HepG2 (cell line): ENCODE results near the gene EGR4. TPM values are rescaled to one million over a fixed set of nuclear protein-coding genes. Genes with fewer than 3 reads are reported as not detected.

Source experiments
- ATAC-seq: fragments of 200-7000 bp; cut with Tn5 transposase; 3 replicates; pipeline ENCODE4 v1.9.1; 2020; ENCODE audit warnings: mild to moderate bottlenecking, moderate library complexity
- BruUV-seq: library from RNA; stranded (reverse); fragments of 400-500 nt; replicated peaks from 2 replicates; lab custom pipeline; 2021; lab: Mats Ljungman, UMichigan
- CTCF ChIA-PET: fragments of 300-600 bp; formaldehyde crosslinking; extraction: SDS; loops from one replicate; lab custom pipeline; 2021; ENCODE audit warnings: low total read pairs, inconsistent platforms, low intra/inter-chr PET ratio; lab: Yijun Ruan, JAX
- POLR2A ChIA-PET: fragments of 350-600 bp; sonication (Branson Sonifier 250); formaldehyde crosslinking; loops from one replicate; lab custom pipeline; 2020; ENCODE audit warnings: antibody characterized with exemption, inconsistent platforms; lab: Yijun Ruan, JAX
- DNase-seq: peaks from one replicate; pipeline ENCODE4 v3.0.0-alpha.2; 2015; ENCODE audit warnings: low spot score
- FAIRE-seq: peaks from 3 replicates; lab custom pipeline; 2011; peaks lifted over from hg19 to GRCh38; lab: Jason Lieb, UNC
- H2AFZ ChIP-seq: one replicate; pipeline ENCODE4 v1.6.1; 2011; ENCODE audit warnings: low read length, inconsistent platforms
- H3K27ac ChIP-seq: fragments of 300-600 bp; 3 replicates; pipeline ENCODE4 v1.8.0; 2011; ENCODE audit warnings: mixed run types, mild to moderate bottlenecking, mixed read lengths, low read length, inconsistent platforms; ENCODE audit not compliant: insufficient read depth; ENCODE audit errors: extremely low read length
- H3K27me3 ChIP-seq, 2 experiments: fragments of 200-600 bp in 1 of 2; 2 replicates in 1 of 2; 3 replicates in 1 of 2; pipeline versions ENCODE4 v1.6.0 to v1.8.0; 2011; ENCODE audit warnings: low read length in 2 of 2, mild to moderate bottlenecking in 2 of 2, moderate library complexity in 2 of 2, inconsistent platforms in 1 of 2; ENCODE audit not compliant: insufficient read depth in 2 of 2, control insufficient read depth in 1 of 2
- H3K36me3 ChIP-seq, 2 experiments: fragments of 200-600 bp in 1 of 2; replicated peaks in 1 of 2; 2 replicates in 1 of 2; 3 replicates in 1 of 2; pipeline versions ENCODE4 v1.5.1 to v1.8.0; 2011; ENCODE audit warnings: low read length in 2 of 2, inconsistent platforms in 1 of 2; ENCODE audit not compliant: insufficient read depth in 2 of 2, control insufficient read depth in 1 of 2
- H3K4me1 ChIP-seq: 2 replicates; pipeline ENCODE4 v1.5.1; 2012; ENCODE audit warnings: low read length, inconsistent platforms; ENCODE audit not compliant: insufficient read depth
- H3K4me2 ChIP-seq: 2 replicates; pipeline ENCODE4 v1.6.0; 2011; ENCODE audit warnings: low read depth, low read length, inconsistent platforms
- H3K4me3 ChIP-seq, 3 experiments: fragments of 200-600 bp in 1 of 3; sonication (generic), shearing (Covaris generic) in 1 of 3; replicated peaks in 1 of 3; 2 replicates each; pipeline ENCODE4 v1.5.1; 2011 to 2016; ENCODE audit warnings: low read length in 3 of 3, inconsistent platforms in 2 of 3, low read depth in 2 of 3, mild to moderate bottlenecking in 2 of 3, control low read depth in 1 of 3, mixed read lengths in 1 of 3; ENCODE audit not compliant: insufficient read depth in 1 of 3
- H3K79me2 ChIP-seq: one replicate; pipeline ENCODE4 v1.6.1; 2011; ENCODE audit warnings: low read length, inconsistent platforms; ENCODE audit not compliant: insufficient read depth
- H3K9ac ChIP-seq: 2 replicates; pipeline ENCODE4 v1.6.0; 2011; ENCODE audit warnings: mild to moderate bottlenecking, low read depth, low read length, inconsistent platforms; ENCODE audit not compliant: insufficient read depth
- H3K9me3 ChIP-seq: 2 replicates; pipeline ENCODE4 v1.5.1; 2012; ENCODE audit warnings: mild to moderate bottlenecking, low read length
- H4K20me1 ChIP-seq: 2 replicates; pipeline ENCODE4 v1.6.0; 2011; ENCODE audit warnings: inconsistent platforms, mild to moderate bottlenecking, low read length, moderate library complexity; ENCODE audit not compliant: insufficient read depth
- ATAD3A ChIP-seq: sonication (generic); formaldehyde crosslinking; IDR thresholded peaks from 2 replicates; pipeline ENCODE4 v1.4.0; 2020; ENCODE audit warnings: missing genetic modification reagents
- HINFP ChIP-seq: sonication (generic); formaldehyde crosslinking; IDR thresholded peaks from 2 replicates; pipeline ENCODE4 v1.4.0; 2020; ENCODE audit warnings: low read depth, mild to moderate bottlenecking, missing genetic modification reagents
- HOXA3 ChIP-seq: sonication (generic); formaldehyde crosslinking; IDR thresholded peaks from 2 replicates; pipeline ENCODE4 v1.5.0; 2020; ENCODE audit warnings: missing genetic modification reagents
- KAT8 ChIP-seq: IDR thresholded peaks from 2 replicates; pipeline ENCODE4 v1.6.1; 2016; ENCODE audit warnings: missing genetic modification reagents, missing compliant biosample characterization
- MED8 ChIP-seq: sonication (generic); formaldehyde crosslinking; IDR thresholded peaks from 2 replicates; pipeline ENCODE4 v1.8.1; 2023; ENCODE audit warnings: mild to moderate bottlenecking, missing genetic modification reagents; ENCODE audit not compliant: insufficient replicate concordance
- NR1H2 ChIP-seq: sonication (generic); formaldehyde crosslinking; IDR thresholded peaks from 2 replicates; pipeline ENCODE4 v1.8.1; 2022; ENCODE audit warnings: low read depth, missing genetic modification reagents, borderline replicate concordance
- ZFP36 ChIP-seq: fragments of 150-350 bp; IDR thresholded peaks from 2 replicates; pipeline ENCODE4 v1.6.1; 2018; ENCODE audit warnings: borderline replicate concordance, low read length, low read depth; ENCODE audit not compliant: partially characterized antibody
- ZNF33A ChIP-seq: sonication (generic); formaldehyde crosslinking; IDR thresholded peaks from 2 replicates; pipeline ENCODE4 v1.5.1; 2020; ENCODE audit warnings: missing genetic modification reagents, mild to moderate bottlenecking, moderate library complexity, borderline replicate concordance
- ZNF616 ChIP-seq: sonication (generic); formaldehyde crosslinking; IDR thresholded peaks from 2 replicates; pipeline ENCODE4 v1.5.0; 2020; ENCODE audit warnings: low read depth, mild to moderate bottlenecking, missing genetic modification reagents
- ZNF747 ChIP-seq: sonication (generic); formaldehyde crosslinking; IDR thresholded peaks from 2 replicates; pipeline ENCODE4 v1.8.1; 2023; ENCODE audit warnings: missing genetic modification reagents, mild to moderate bottlenecking, borderline replicate concordance
- WGBS: methylation state at CpG from one replicate; pipeline ENCODE4 v1.1.6; 2017; ENCODE audit warnings: low lambda C conversion rate; 5-methylcytosine and 5-hydroxymethylcytosine counted together
- in situ Hi-C: cut with HindIII; loops from 2 replicates; pipeline ENCODE4 v1.10.0; 2017; ENCODE audit warnings: low pct_unique_long_range_greater_than_20kb; ENCODE audit not compliant: extremely low pct_ligation_motif_present
- intact Hi-C: fragments of 100-400 bp; cut with micrococcal nuclease; formaldehyde crosslinking; loops from one replicate; pipeline ENCODE4 v1.10.0; 2022; ENCODE audit not compliant: unreplicated experiment
- polyA plus RNA-seq, 8 experiments: library from polyadenylated mRNA; depleted of rRNA in 3 of 8; stranded (reverse) in 7 of 8; unstranded in 1 of 8; fragments of >200 nt; fragmentation: Illumina TruSeq in 4 of 8; extraction: Trizol in 4 of 8; gene quantifications; 2 replicates each; pipeline versions ENCODE4 v1.2.1 to v1.2.3, GENCODE V29; 2011 to 2016; ENCODE audit warnings: low read depth in 4 of 8, missing spikeins in 1 of 8, mixed read lengths in 1 of 8; ENCODE audit not compliant: insufficient read depth in 1 of 8
- total RNA-seq, 5 experiments: library from RNA; depleted of rRNA; stranded (reverse); fragments of >200 nt; fragmentation: Illumina TruSeq; extraction: Trizol; gene quantifications; 2 replicates each; pipeline ENCODE4 v1.2.3, GENCODE V29; 2016; ENCODE audit warnings: low read depth in 1 of 5

The EGR4 gene
- total and polyA plus RNA-seq, 2 of the 13 experiments (the other 11 are each of a cell fraction or from before 2014, with no cell fraction given): not detected

GRCh38 chr2:73257021-73257420 is 36.3 kb downstream of the EGR4 start:
- Histone ChIP-seq H3K4me2 (no peak overlapping the region), H3K36me3 (peaks cover 10 to 33% of the 10 kb centered on the region in 2 experiments), H2AFZ (no peak overlapping the region), H3K79me2 (no peaks in the 10 kb centered on the region), H3K27ac (no peak overlapping the region), H3K4me1 (peaks cover 23% of the 10 kb centered on the region), H3K9ac (no peak overlapping the region), H3K27me3 (no peaks in the 10 kb centered on the region), H4K20me1 (no peaks in the 10 kb centered on the region), H3K9me3 (no peaks in the 10 kb centered on the region), H3K4me3 (no peak overlapping the region)
- FAIRE-seq (no peak), ATAC-seq (peak; percentile 3), DNase-seq (no peak)
- ChIA-PET CTCF (no interaction called here), POLR2A (interaction anchor here (0.6 to 1.6 kb wide), 4 partner anchors 10 to 32 kb away, joined by 3 to 8 read pairs (median 4); partner anchors contain the start of genes CCT7 and PRADC1)
- BruUV-seq: no TSS peak
- in situ Hi-C loops: no loop called here
- 100% methylated on average over 2 of the region's 2 CpGs for WGBS
- intact Hi-C loops: no loop called here
- TF ChIP-seq ZFP36: no peak
- no peak for TF ChIP-seq HOXA3 (CRISPR knock-in tag)
- no peak for TF ChIP-seq ZNF747 (CRISPR knock-in tag)
- TF ChIP-seq HINFP: no peak
- TF ChIP-seq ZNF616: no peak
- no peak for TF ChIP-seq ATAD3A (CRISPR knock-in tag)
- no peak for TF ChIP-seq ZNF33A (CRISPR knock-in tag)
- no peak for TF ChIP-seq KAT8 (CRISPR knock-in tag)
- no peak for TF ChIP-seq MED8 (CRISPR knock-in tag)
- no peak for TF ChIP-seq NR1H2 (CRISPR knock-in tag)
